ENCODE results near the gene CORO1C.
A peak's percentile ranks its signal among the peaks of the same experiment; 100 is the strongest.

CORO1C gene

GRCh38 chr12:108712165-108712924 lies 19.0 kb downstream of the CORO1C start:
- no peak overlapping the region for H3K18ac ChIP-seq (ENCODE audit: low read length)
- no CpG with 5 or more reads among the region's 12 CpGs for WGBS (ENCODE audit: extremely low coverage, insufficient coverage, insufficient read length)

GRCh38 chr12:108711489-108712164 lies 19.7 kb downstream of the CORO1C start:
- Histone ChIP-seq H4K8ac (ENCODE audit: low read depth, low read length) (no peak overlapping the region), H3K4me2 (ENCODE audit: low read length) (no peak overlapping the region)

More at GRCh38 chr12:108712165-108712924, 19.0 kb downstream of the CORO1C start:
- Histone ChIP-seq H3K79me2 (ENCODE audit: control insufficient read depth, insufficient read depth, low read length, poor library complexity) (peaks cover 15% of the 10 kb centered on the region), H4K91ac (ENCODE audit: low read depth, low read length) (no peak overlapping the region), H3K14ac (ENCODE audit: low read length) (no peak overlapping the region), H2BK5ac (ENCODE audit: low read depth, low read length, poor library complexity) (no peak overlapping the region), H3K9me3 (ENCODE audit: insufficient read depth, low read depth, low read length) (no peaks in the 10 kb centered on the region), H2AK5ac (ENCODE audit: low read length) (no peak overlapping the region), H2AFZ (ENCODE audit: insufficient read depth, low read length, poor library complexity) (no peak overlapping the region), H3K4me1 (ENCODE audit: control insufficient read depth in 1 of 2, insufficient read depth in 2 of 2, low read length in 2 of 2) (peaks cover 4 to 10% of the 10 kb centered on the region in 2 experiments), H4K12ac (ENCODE audit: low read depth, low read length) (no peak overlapping the region), H3K36me3 (ENCODE audit: control insufficient read depth in 1 of 2, insufficient read depth in 2 of 2, low read length in 2 of 2) (peaks cover 6% of the 10 kb centered on the region in 2 experiments), H3K4me3 (ENCODE audit: low read depth, low read length) (no peak overlapping the region), H4K8ac (ENCODE audit: low read depth, low read length) (no peak overlapping the region), H3K27ac (ENCODE audit: low read depth, low read length) (no peak overlapping the region), H3K4ac (ENCODE audit: low read depth, low read length) (peak overlapping the region; percentile 81), H2BK120ac (ENCODE audit: insufficient read depth, low read length, poor library complexity) (no peak overlapping the region), H3K27me3 (ENCODE audit: insufficient read depth, low read length) (no peaks in the 10 kb centered on the region), H3K79me1 (ENCODE audit: low read length) (no peaks in the 10 kb centered on the region), H3K9ac (ENCODE audit: low read length) (no peak overlapping the region), H3K4me2 (ENCODE audit: low read length) (no peak overlapping the region), H2BK12ac (ENCODE audit: low read length) (no peak overlapping the region), H3K23ac (ENCODE audit: low read length) (no peak overlapping the region)
- no peak for DNase-seq

DNA sequence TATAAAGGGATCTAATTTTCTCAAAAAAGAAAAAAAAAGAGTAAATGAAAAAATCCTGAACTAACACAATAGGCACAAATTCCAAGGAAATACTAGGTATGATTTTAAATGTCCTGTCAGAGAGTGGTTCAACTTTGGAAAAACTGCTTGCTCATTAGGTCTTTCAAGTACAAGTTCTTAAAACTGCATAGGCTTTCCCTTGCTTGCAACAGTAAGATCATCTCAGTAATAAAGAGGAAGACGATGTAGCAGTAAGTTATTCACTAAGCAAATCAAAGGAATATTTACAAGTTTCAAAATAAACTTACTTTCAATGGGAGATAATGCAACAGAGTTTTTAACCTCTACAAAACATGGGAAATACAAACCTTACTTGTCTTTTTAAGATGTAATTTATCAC lies 21.6 kb downstream of the CORO1C start:
- H3K9me3 ChIP-seq (ENCODE audit: insufficient read depth, low read depth, low read length): no peaks in the 10 kb centered on the region
- no peak overlapping the region for H2AFZ ChIP-seq (ENCODE audit: insufficient read depth, low read length, poor library complexity)
- H3K36me3 ChIP-seq (ENCODE audit: control insufficient read depth in 1 of 2, insufficient read depth in 2 of 2, low read length in 2 of 2): peaks cover 2% of the 10 kb centered on the region in 2 experiments
- no peak overlapping the region for H3K4me3 ChIP-seq (ENCODE audit: low read depth, low read length)
- no peaks in the 10 kb centered on the region for H3K27me3 ChIP-seq (ENCODE audit: insufficient read depth, low read length)
- H2BK120ac ChIP-seq (ENCODE audit: insufficient read depth, low read length, poor library complexity): no peak overlapping the region
- no peak overlapping the region for H4K12ac ChIP-seq (ENCODE audit: low read depth, low read length)
- H3K4me1 ChIP-seq (ENCODE audit: control insufficient read depth in 1 of 2, insufficient read depth in 2 of 2, low read length in 2 of 2): no peaks in the 10 kb centered on the region
- H3K9ac ChIP-seq (ENCODE audit: low read length): no peak overlapping the region
- no peak overlapping the region for H4K8ac ChIP-seq (ENCODE audit: low read depth, low read length)
- H3K79me2 ChIP-seq (ENCODE audit: control insufficient read depth, insufficient read depth, low read length, poor library complexity): peaks cover 8% of the 10 kb centered on the region
- no peak overlapping the region for H3K4me2 ChIP-seq (ENCODE audit: low read length)
- WGBS (ENCODE audit: extremely low coverage, insufficient coverage, insufficient read length): no CpG with 5 or more reads among the region's 1 CpG
- H3K18ac ChIP-seq (ENCODE audit: low read length): no peak overlapping the region
- H3K4ac ChIP-seq (ENCODE audit: low read depth, low read length): no peak overlapping the region
- no peak overlapping the region for H2BK12ac ChIP-seq (ENCODE audit: low read length)
- no peak overlapping the region for H3K23ac ChIP-seq (ENCODE audit: low read length)
- no peak for DNase-seq
- no peak overlapping the region for H3K14ac ChIP-seq (ENCODE audit: low read length)
- no peak overlapping the region for H4K91ac ChIP-seq (ENCODE audit: low read depth, low read length)
- no peak overlapping the region for H2BK5ac ChIP-seq (ENCODE audit: low read depth, low read length, poor library complexity)
- no peak overlapping the region for H2AK5ac ChIP-seq (ENCODE audit: low read length)
- no peaks in the 10 kb centered on the region for H3K79me1 ChIP-seq (ENCODE audit: low read length)
- no peak overlapping the region for H3K27ac ChIP-seq (ENCODE audit: low read depth, low read length)

More at GRCh38 chr12:108711489-108712164, 19.7 kb downstream of the CORO1C start:
- peak overlapping the region; percentile 81 for H3K4ac ChIP-seq (ENCODE audit: low read depth, low read length)
- H2AFZ ChIP-seq (ENCODE audit: insufficient read depth, low read length, poor library complexity): no peak overlapping the region
- peak in 1 of 2 donors; percentile 36 for DNase-seq
- no peak overlapping the region for H2BK5ac ChIP-seq (ENCODE audit: low read depth, low read length, poor library complexity)
- peaks cover 8% of the 10 kb centered on the region for H3K79me2 ChIP-seq (ENCODE audit: control insufficient read depth, insufficient read depth, low read length, poor library complexity)
- H3K27me3 ChIP-seq (ENCODE audit: insufficient read depth, low read length): no peaks in the 10 kb centered on the region
- no peak overlapping the region for H4K91ac ChIP-seq (ENCODE audit: low read depth, low read length)
- no peak overlapping the region for H3K18ac ChIP-seq (ENCODE audit: low read length)
- no peak overlapping the region for H3K9ac ChIP-seq (ENCODE audit: low read length)
- no peak overlapping the region for H3K23ac ChIP-seq (ENCODE audit: low read length)
- H3K4me3 ChIP-seq (ENCODE audit: low read depth, low read length): no peak overlapping the region
- no peak overlapping the region for H3K14ac ChIP-seq (ENCODE audit: low read length)
- no peak overlapping the region for H2AK5ac ChIP-seq (ENCODE audit: low read length)
- no peak overlapping the region for H3K27ac ChIP-seq (ENCODE audit: low read depth, low read length)
- no peak overlapping the region for H2BK12ac ChIP-seq (ENCODE audit: low read length)
- peaks cover 2% of the 10 kb centered on the region in 2 experiments for H3K36me3 ChIP-seq (ENCODE audit: control insufficient read depth in 1 of 2, insufficient read depth in 2 of 2, low read length in 2 of 2)
- H3K9me3 ChIP-seq (ENCODE audit: insufficient read depth, low read depth, low read length): no peaks in the 10 kb centered on the region
- no peak overlapping the region for H4K12ac ChIP-seq (ENCODE audit: low read depth, low read length)
- H3K4me1 ChIP-seq (ENCODE audit: control insufficient read depth in 1 of 2, insufficient read depth in 2 of 2, low read length in 2 of 2): peaks cover 1 to 7% of the 10 kb centered on the region in 2 experiments
- H2BK120ac ChIP-seq (ENCODE audit: insufficient read depth, low read length, poor library complexity): no peak overlapping the region
- no peaks in the 10 kb centered on the region for H3K79me1 ChIP-seq (ENCODE audit: low read length)
- WGBS (ENCODE audit: extremely low coverage, insufficient coverage, insufficient read length): no CpG with 5 or more reads among the region's 9 CpGs

- H3K9ac ChIP-seq (ENCODE audit: low read length): no peak overlapping the region
- no peak overlapping the region for H2BK5ac ChIP-seq (ENCODE audit: low read depth, low read length, poor library complexity)
- H2BK12ac ChIP-seq (ENCODE audit: low read length): no peak overlapping the region
- H3K36me3 ChIP-seq (ENCODE audit: control insufficient read depth in 1 of 2, insufficient read depth in 2 of 2, low read length in 2 of 2): peaks cover 7 to 11% of the 10 kb centered on the region in 2 experiments
- H4K12ac ChIP-seq (ENCODE audit: low read depth, low read length): no peak overlapping the region
- peaks cover 21 to 23% of the 10 kb centered on the region in 2 experiments for H3K4me1 ChIP-seq (ENCODE audit: control insufficient read depth in 1 of 2, insufficient read depth in 2 of 2, low read length in 2 of 2)
- no CpG with 5 or more reads among the region's 5 CpGs for WGBS (ENCODE audit: extremely low coverage, insufficient coverage, insufficient read length)
- no peak overlapping the region for H3K4me2 ChIP-seq (ENCODE audit: low read length)
- peaks cover 3% of the 10 kb centered on the region for H3K79me1 ChIP-seq (ENCODE audit: low read length)
- no peak overlapping the region for H4K8ac ChIP-seq (ENCODE audit: low read depth, low read length)
- peak in 1 of 2 donors; percentile 8 for DNase-seq
- H2AFZ ChIP-seq (ENCODE audit: insufficient read depth, low read length, poor library complexity): no peak overlapping the region
- H3K23ac ChIP-seq (ENCODE audit: low read length): no peak overlapping the region
- H2BK120ac ChIP-seq (ENCODE audit: insufficient read depth, low read length, poor library complexity): no peak overlapping the region
- no peak overlapping the region for H3K4me3 ChIP-seq (ENCODE audit: low read depth, low read length)
- no peaks in the 10 kb centered on the region for H3K9me3 ChIP-seq (ENCODE audit: insufficient read depth, low read depth, low read length)
- peaks cover 12% of the 10 kb centered on the region for H3K79me2 ChIP-seq (ENCODE audit: control insufficient read depth, insufficient read depth, low read length, poor library complexity)
- H3K14ac ChIP-seq (ENCODE audit: low read length): no peak overlapping the region
- H3K18ac ChIP-seq (ENCODE audit: low read length): no peak overlapping the region
- H4K91ac ChIP-seq (ENCODE audit: low read depth, low read length): no peak overlapping the region
- no peak overlapping the region for H2AK5ac ChIP-seq (ENCODE audit: low read length)
- H3K27me3 ChIP-seq (ENCODE audit: insufficient read depth, low read length): no peaks in the 10 kb centered on the region
- no peak overlapping the region for H3K4ac ChIP-seq (ENCODE audit: low read depth, low read length)
- H3K27ac ChIP-seq (ENCODE audit: low read depth, low read length): no peak overlapping the region
These were observed 26.8 kb downstream of the CORO1C start for GRCh38 chr12:108704527-108704926.
